Measurements from ENCODE around the gene TMUB1. TPM values are rescaled to one million over a fixed set of nuclear protein-coding genes. Genes with fewer than 3 reads are reported as not detected.

The TMUB1 gene
- total RNA-seq, 1 experiment from 2014 or later: 45.4 TPM

DNA sequence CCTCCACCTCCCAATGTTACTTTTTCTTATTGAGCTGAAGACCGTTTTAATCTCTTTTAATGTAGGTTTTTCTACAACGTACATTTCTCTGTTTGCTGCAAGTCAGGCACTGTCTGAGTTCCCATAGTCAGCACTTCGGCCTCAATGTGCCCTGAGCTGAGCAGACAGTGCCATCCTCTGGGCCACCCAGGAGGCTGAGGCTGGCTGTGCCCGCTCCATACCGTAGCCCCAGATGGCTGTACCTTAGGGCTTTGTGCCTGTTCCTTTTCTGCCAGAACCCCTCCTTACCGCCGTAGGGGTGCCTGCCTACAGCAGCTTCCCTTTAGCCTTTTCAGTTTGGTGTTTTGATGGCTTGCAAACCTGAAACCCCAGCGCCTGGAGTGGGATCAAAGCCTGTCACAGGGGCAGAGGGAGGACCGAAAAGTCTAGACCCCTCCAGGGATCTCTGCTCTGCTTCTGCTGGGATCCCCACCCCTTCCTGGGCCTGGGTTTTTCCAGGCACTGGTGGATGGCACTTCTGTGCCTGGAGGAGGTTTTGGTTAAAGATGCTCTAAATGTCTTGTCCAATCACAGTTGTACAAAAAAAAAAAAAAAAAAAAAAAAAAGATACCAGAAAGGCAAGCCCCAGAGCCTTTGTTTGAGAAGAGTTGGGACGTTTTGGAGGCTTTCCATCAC lies 12.0 kb upstream of the TMUB1 start:
- H3K27ac ChIP-seq (ENCODE audit: insufficient read length, low read depth, low read length): no peak overlapping the region
- H4K91ac ChIP-seq (ENCODE audit: insufficient read length, low read depth, low read length): no peak overlapping the region
- no peak overlapping the region for H3K56ac ChIP-seq (ENCODE audit: insufficient read length, low read depth, low read length)
- no peak overlapping the region for H2BK5ac ChIP-seq (ENCODE audit: insufficient read length, low read length)
- H2AK5ac ChIP-seq (ENCODE audit: insufficient read length, low read length): no peak overlapping the region
- H3K27me3 ChIP-seq (ENCODE audit: insufficient read depth, low read length): no peaks in the 10 kb centered on the region
- H2BK20ac ChIP-seq (ENCODE audit: low read depth, low read length, poor library complexity, severe bottlenecking): no peak overlapping the region
- no peak for DNase-seq
- peaks cover 15 to 24% of the 10 kb centered on the region in 2 experiments for H3K4me1 Mint-ChIP-seq
- H2BK12ac ChIP-seq (ENCODE audit: insufficient read length, low read depth, low read length): no peak overlapping the region
- no peak overlapping the region for H2BK120ac ChIP-seq (ENCODE audit: low read depth, low read length, poor library complexity, severe bottlenecking)
- H3K4me1 ChIP-seq (ENCODE audit: insufficient read depth, low read length): no peaks in the 10 kb centered on the region
- H4K8ac ChIP-seq (replicated peaks; ENCODE audit: insufficient read length, low read depth, low read length): no peak overlapping the region
- no peak overlapping the region for H3K4me2 ChIP-seq (ENCODE audit: insufficient read depth, insufficient read length, low read length)
- 0 out of 7 replicates have a peak overlapping the region, but pooled peaks of 2 of the 3 experiments have one; percentile 18 to 92 for H3K27ac Mint-ChIP-seq
- WGBS (ENCODE audit: extremely low coverage, insufficient read length, low lambda C conversion rate): no CpG with 5 or more reads among the region's 10 CpGs
- H3K79me2 ChIP-seq (ENCODE audit: insufficient read depth, low read length): peaks cover 29% of the 10 kb centered on the region
- H4K20me1 ChIP-seq (ENCODE audit: control insufficient read depth, insufficient read depth, insufficient read length): no peaks in the 10 kb centered on the region
- H3K36me3 Mint-ChIP-seq (ENCODE audit: insufficient read depth in 1 of 3, low read depth in 3 of 3): peaks cover 0 to 26% (median 8%) of the 10 kb centered on the region in 3 experiments; a peak in 5 of 7 replicates
- H3K9me3 ChIP-seq (ENCODE audit: control insufficient read depth, low read depth, low read length): no peaks in the 10 kb centered on the region
- H3K4me3 Mint-ChIP-seq: no peak overlapping the region
- no peak overlapping the region for H3K23ac ChIP-seq (ENCODE audit: insufficient read length, low read depth, low read length)
- no peaks in the 10 kb centered on the region for H3K23me2 ChIP-seq (ENCODE audit: insufficient read length, low read depth, low read length, poor library complexity, severe bottlenecking)
- H3K18ac ChIP-seq (ENCODE audit: insufficient read length, low read depth, low read length): no peak overlapping the region
- peaks cover 7% of the 10 kb centered on the region for H3K79me1 ChIP-seq (ENCODE audit: insufficient read depth, low read depth, low read length, poor library complexity, severe bottlenecking)
- no peak overlapping the region for H3K4ac ChIP-seq (ENCODE audit: low read depth, low read length)
- H3K14ac ChIP-seq (ENCODE audit: insufficient read depth, low read length): no peak overlapping the region
- no peaks in the 10 kb centered on the region for H3K27me3 Mint-ChIP-seq (ENCODE audit: low read depth)
- H3K9me3 Mint-ChIP-seq: no peaks in the 10 kb centered on the region
- TF ChIP-seq, protein P1, sequence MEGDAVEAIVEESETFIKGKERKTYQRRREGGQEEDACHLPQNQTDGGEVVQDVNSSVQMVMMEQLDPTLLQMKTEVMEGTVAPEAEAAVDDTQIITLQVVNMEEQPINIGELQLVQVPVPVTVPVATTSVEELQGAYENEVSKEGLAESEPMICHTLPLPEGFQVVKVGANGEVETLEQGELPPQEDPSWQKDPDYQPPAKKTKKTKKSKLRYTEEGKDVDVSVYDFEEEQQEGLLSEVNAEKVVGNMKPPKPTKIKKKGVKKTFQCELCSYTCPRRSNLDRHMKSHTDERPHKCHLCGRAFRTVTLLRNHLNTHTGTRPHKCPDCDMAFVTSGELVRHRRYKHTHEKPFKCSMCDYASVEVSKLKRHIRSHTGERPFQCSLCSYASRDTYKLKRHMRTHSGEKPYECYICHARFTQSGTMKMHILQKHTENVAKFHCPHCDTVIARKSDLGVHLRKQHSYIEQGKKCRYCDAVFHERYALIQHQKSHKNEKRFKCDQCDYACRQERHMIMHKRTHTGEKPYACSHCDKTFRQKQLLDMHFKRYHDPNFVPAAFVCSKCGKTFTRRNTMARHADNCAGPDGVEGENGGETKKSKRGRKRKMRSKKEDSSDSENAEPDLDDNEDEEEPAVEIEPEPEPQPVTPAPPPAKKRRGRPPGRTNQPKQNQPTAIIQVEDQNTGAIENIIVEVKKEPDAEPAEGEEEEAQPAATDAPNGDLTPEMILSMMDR (conservative IDR thresholded peaks at IDR 0.05): no peak
- H3T11ph ChIP-seq (ENCODE audit: low read length): no peak overlapping the region
- no peak overlapping the region for H4K5ac ChIP-seq (ENCODE audit: insufficient read length, low read depth, low read length)
- H2AFZ ChIP-seq (ENCODE audit: low read length): no peak overlapping the region
- no peak overlapping the region for H3K9ac ChIP-seq (ENCODE audit: extremely low read depth, insufficient read length, low read length)
- H2BK15ac ChIP-seq (ENCODE audit: low read depth, low read length): no peak overlapping the region

All from H9 (cell line).